ENCODE measurements around the gene GTF2F1.
A peak's percentile ranks its signal among the peaks of the same experiment; 100 is the strongest.
"Not testable (repeated sequence)": the region's sequence is repeated elsewhere in the genome, so short reads cannot be mapped to it uniquely, and the experiment has no call there.

Gene GTF2F1

GRCh38 chr19:6354098-6354674 is 38.8 kb downstream of the GTF2F1 start:
- in situ Hi-C loops (cut with MboI; ENCODE audit: low sequenced_read_pairs, unreplicated experiment), result no loop called here
- no peak for TF ChIP-seq CTCF (IDR thresholded peaks at IDR 0.05; ENCODE audit: borderline replicate concordance, control extremely low read depth, extremely low read depth, insufficient read depth, missing control alignments)
- no peak for DNase-seq (ENCODE audit: low spot score)

- DNase-seq (ENCODE audit: low spot score), result no peak
- no peak for TF ChIP-seq CTCF (IDR thresholded peaks at IDR 0.05; ENCODE audit: borderline replicate concordance, control extremely low read depth, extremely low read depth, insufficient read depth, missing control alignments)
- in situ Hi-C loops (cut with MboI; ENCODE audit: low sequenced_read_pairs, unreplicated experiment), result no loop called here
Measured at GRCh38 chr19:6352381-6353165, 40.4 kb downstream of the GTF2F1 start.

GRCh38 chr19:6350688-6351087 is 42.3 kb downstream of the GTF2F1 start:
- no peak for DNase-seq (ENCODE audit: low spot score)
- TF ChIP-seq CTCF (IDR thresholded peaks at IDR 0.05; ENCODE audit: borderline replicate concordance, control extremely low read depth, extremely low read depth, insufficient read depth, missing control alignments), result no peak
- in situ Hi-C loops (cut with MboI; ENCODE audit: low sequenced_read_pairs, unreplicated experiment), result no loop called here

- in situ Hi-C loops (cut with MboI; ENCODE audit: low sequenced_read_pairs, unreplicated experiment); DNase-seq (ENCODE audit: low spot score): not testable (repeated sequence)
Measured at GRCh38 chr19:6349271-6349670, 43.7 kb downstream of the GTF2F1 start.

- no peak for DNase-seq (ENCODE audit: low spot score)
- in situ Hi-C loops (cut with MboI; ENCODE audit: low sequenced_read_pairs, unreplicated experiment), result no loop called here
- TF ChIP-seq CTCF (IDR thresholded peaks at IDR 0.05; ENCODE audit: borderline replicate concordance, control extremely low read depth, extremely low read depth, insufficient read depth, missing control alignments), result no peak
Measured at GRCh38 chr19:6343462-6343861, 49.5 kb downstream of the GTF2F1 start.

- in situ Hi-C loops (cut with MboI; ENCODE audit: low sequenced_read_pairs, unreplicated experiment), result no loop called here
- no peak for TF ChIP-seq CTCF (IDR thresholded peaks at IDR 0.05; ENCODE audit: borderline replicate concordance, control extremely low read depth, extremely low read depth, insufficient read depth, missing control alignments)
- peak; percentile 39 for DNase-seq (ENCODE audit: low spot score)
Measured at GRCh38 chr19:6340493-6341201, 52.3 kb downstream of the GTF2F1 start.

Data from GM13976 (cell line).